ENCODE results near the gene ARRDC3. TPM values are rescaled to one million over a fixed set of nuclear protein-coding genes. Genes with fewer than 3 reads are reported as not detected.
"Not testable (repeated sequence)": the region's sequence is repeated elsewhere in the genome, so short reads cannot be mapped to it uniquely, and the experiment has no call there.

Gene ARRDC3
- total and polyA plus RNA-seq, 2 experiments from 2014 or later, result 11.9 to 16.5 TPM

DNA sequence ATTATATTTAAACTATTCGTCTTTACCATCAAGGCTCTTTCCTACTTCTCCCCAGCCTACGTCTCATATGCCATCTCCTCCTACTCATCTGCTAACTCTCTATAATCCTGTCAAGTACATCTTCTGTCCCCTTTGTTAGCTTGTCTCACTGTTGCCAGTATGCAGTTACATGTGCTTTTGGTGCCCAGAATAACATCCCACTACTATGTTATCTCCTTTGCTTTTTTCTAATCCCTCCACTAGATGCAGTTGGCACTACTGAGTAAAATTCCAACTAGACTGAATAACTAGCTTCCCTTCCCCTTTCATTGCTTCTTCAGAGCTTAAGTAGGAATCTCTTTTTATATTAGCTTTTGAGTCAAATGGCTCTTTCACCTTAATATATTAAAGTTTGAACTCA, 3.0 kb upstream of the ARRDC3 start (continued):
- TF ChIP-seq, protein P1, sequence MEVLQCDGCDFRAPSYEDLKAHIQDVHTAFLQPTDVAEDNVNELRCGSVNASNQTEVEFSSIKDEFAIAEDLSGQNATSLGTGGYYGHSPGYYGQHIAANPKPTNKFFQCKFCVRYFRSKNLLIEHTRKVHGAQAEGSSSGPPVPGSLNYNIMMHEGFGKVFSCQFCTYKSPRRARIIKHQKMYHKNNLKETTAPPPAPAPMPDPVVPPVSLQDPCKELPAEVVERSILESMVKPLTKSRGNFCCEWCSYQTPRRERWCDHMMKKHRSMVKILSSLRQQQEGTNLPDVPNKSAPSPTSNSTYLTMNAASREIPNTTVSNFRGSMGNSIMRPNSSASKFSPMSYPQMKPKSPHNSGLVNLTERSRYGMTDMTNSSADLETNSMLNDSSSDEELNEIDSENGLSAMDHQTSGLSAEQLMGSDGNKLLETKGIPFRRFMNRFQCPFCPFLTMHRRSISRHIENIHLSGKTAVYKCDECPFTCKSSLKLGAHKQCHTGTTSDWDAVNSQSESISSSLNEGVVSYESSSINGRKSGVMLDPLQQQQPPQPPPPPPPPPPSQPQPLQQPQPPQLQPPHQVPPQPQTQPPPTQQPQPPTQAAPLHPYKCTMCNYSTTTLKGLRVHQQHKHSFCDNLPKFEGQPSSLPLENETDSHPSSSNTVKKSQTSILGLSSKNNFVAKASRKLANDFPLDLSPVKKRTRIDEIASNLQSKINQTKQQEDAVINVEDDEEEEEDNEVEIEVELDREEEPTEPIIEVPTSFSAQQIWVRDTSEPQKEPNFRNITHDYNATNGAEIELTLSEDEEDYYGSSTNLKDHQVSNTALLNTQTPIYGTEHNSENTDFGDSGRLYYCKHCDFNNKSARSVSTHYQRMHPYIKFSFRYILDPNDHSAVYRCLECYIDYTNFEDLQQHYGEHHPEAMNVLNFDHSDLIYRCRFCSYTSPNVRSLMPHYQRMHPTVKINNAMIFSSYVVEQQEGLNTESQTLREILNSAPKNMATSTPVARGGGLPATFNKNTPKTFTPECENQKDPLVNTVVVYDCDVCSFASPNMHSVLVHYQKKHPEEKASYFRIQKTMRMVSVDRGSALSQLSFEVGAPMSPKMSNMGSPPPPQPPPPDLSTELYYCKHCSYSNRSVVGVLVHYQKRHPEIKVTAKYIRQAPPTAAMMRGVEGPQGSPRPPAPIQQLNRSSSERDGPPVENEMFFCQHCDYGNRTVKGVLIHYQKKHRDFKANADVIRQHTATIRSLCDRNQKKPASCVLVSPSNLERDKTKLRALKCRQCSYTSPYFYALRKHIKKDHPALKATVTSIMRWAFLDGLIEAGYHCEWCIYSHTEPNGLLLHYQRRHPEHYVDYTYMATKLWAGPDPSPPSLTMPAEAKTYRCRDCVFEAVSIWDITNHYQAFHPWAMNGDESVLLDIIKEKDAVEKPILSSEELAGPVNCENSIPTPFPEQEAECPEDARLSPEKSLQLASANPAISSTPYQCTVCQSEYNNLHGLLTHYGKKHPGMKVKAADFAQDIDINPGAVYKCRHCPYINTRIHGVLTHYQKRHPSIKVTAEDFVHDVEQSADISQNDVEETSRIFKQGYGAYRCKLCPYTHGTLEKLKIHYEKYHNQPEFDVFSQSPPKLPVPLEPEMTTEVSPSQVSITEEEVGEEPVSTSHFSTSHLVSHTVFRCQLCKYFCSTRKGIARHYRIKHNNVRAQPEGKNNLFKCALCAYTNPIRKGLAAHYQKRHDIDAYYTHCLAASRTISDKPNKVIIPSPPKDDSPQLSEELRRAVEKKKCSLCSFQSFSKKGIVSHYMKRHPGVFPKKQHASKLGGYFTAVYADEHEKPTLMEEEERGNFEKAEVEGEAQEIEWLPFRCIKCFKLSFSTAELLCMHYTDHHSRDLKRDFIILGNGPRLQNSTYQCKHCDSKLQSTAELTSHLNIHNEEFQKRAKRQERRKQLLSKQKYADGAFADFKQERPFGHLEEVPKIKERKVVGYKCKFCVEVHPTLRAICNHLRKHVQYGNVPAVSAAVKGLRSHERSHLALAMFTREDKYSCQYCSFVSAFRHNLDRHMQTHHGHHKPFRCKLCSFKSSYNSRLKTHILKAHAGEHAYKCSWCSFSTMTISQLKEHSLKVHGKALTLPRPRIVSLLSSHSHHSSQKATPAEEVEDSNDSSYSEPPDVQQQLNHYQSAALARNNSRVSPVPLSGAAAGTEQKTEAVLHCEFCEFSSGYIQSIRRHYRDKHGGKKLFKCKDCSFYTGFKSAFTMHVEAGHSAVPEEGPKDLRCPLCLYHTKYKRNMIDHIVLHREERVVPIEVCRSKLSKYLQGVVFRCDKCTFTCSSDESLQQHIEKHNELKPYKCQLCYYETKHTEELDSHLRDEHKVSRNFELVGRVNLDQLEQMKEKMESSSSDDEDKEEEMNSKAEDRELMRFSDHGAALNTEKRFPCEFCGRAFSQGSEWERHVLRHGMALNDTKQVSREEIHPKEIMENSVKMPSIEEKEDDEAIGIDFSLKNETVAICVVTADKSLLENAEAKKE (CRISPR knock-in tag; IDR thresholded peaks at IDR 0.05), result no peak

DNA sequence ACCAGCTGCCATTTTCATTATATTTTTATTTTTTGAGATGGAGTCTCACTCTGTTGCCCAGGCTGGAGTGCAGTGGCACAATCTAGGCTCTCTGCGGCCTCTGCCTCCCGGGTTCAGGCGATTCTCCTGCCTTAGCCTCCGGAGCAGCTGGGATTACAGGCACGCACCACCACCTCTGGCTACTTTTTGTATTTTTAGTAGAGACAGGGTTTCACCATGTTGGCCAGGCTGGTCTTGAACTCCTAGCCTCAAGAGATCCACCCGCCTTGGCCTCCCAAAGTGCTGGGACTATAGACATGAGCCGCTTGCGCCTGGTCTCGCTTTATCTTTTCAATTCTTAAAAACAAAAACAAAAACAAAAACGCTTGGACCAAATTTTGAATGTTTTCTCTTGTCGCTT, 2.5 kb upstream of the ARRDC3 start:
- H3K4me2 ChIP-seq; H3K27ac Mint-ChIP-seq; H4K20me1 ChIP-seq (replicated peaks; ENCODE audit: insufficient read depth); DNase-seq (ENCODE audit: low spot score); H3K36me3 ChIP-seq (ENCODE audit: insufficient read depth); H3K9me3 Mint-ChIP-seq; H2AFZ ChIP-seq; H3K4me1 Mint-ChIP-seq; ATAC-seq; H3K9me2 ChIP-seq (ENCODE audit: insufficient read depth); H3K4me3 Mint-ChIP-seq; H3F3A ChIP-seq (replicated peaks; ENCODE audit: low read depth); H3K27ac ChIP-seq (ENCODE audit: low read depth); H3K4me1 ChIP-seq (ENCODE audit: insufficient read depth); H3K4me3 ChIP-seq; H3K27me3 ChIP-seq (ENCODE audit: insufficient read depth): not testable (repeated sequence)
- H3K27me3 Mint-ChIP-seq (ENCODE audit: insufficient read depth, low read depth, poor library complexity), result peaks cover 17% of the 10 kb centered on the region
- peaks cover 10% of the 10 kb centered on the region for H3K79me2 ChIP-seq (replicated peaks; ENCODE audit: insufficient read depth)
- H3K36me3 Mint-ChIP-seq (ENCODE audit: low read depth), result peaks cover 20% of the 10 kb centered on the region; the same call in 2 of the 3 replicates

DNA sequence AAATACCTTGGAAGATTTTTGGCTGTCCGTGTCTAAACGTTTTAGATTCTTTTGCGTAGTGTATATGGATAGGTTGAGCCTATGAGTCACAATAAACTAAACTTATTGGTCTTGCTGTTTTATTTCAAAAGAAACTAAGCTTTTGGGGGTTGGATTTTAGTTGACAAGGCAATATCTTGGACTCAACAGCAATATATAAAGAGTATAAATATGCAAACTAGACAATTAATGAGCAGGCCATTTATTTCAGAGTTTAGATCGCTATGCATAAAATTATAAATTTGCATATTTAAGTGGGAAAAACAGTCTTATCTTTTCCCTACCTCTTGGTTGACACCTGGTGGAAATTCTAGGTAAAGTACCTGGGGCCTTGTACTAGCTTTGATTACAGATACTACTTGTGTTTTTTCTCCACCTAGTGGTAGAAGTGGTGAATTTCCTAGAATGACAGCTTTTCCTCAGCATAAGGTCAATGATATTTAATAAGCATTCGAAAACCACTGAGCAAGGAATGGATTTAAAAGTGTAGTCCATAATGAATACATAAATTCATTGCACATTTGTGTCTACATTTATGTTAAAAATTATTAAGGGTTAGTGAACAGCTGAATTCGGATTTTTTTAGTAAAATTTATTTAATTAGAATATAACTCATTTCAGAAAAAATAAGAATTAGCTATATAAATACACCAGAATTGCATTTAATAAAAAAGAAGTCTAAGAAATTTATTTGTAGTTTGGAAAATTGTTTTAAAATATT, 1.7 kb upstream of the ARRDC3 start:
- peaks cover 5% of the 10 kb centered on the region; the same call in 1 of the 3 replicates for H3K9me3 Mint-ChIP-seq
- ATAC-seq (no peak), DNase-seq (ENCODE audit: low spot score) (peak; percentile 95)
- H3K4me1 Mint-ChIP-seq, result peaks cover 7% of the 10 kb centered on the region
- H3K27me3 Mint-ChIP-seq (ENCODE audit: insufficient read depth, low read depth, poor library complexity), result peaks cover 22% of the 10 kb centered on the region
- Histone ChIP-seq H3K4me3 (peak overlapping the region; percentile 69), H3K36me3 (ENCODE audit: insufficient read depth) (no peaks in the 10 kb centered on the region), H2AFZ (no peak overlapping the region), H3K4me2 (peak overlapping the region; percentile 79), H3K27ac (ENCODE audit: low read depth) (peak overlapping the region; percentile 94; the same call in 1 of the 2 replicates), H3F3A (replicated peaks; ENCODE audit: low read depth) (no peaks in the 10 kb centered on the region), H3K27me3 (ENCODE audit: insufficient read depth) (no peaks in the 10 kb centered on the region), H3K4me1 (ENCODE audit: insufficient read depth) (0 out of 2 replicates have a peak, but pooled peaks cover 4% of the 10 kb centered on the region), H4K20me1 (replicated peaks; ENCODE audit: insufficient read depth) (no peaks in the 10 kb centered on the region), H3K79me2 (replicated peaks; ENCODE audit: insufficient read depth) (peaks cover 10% of the 10 kb centered on the region), H3K9me2 (ENCODE audit: insufficient read depth) (no peaks in the 10 kb centered on the region)
- H3K36me3 Mint-ChIP-seq (ENCODE audit: low read depth), result peaks cover 20% of the 10 kb centered on the region; the same call in 2 of the 3 replicates
- H3K4me3 Mint-ChIP-seq, result peak overlapping the region; percentile 90
- H3K27ac Mint-ChIP-seq, result peak overlapping the region; percentile 99
- TF ChIP-seq, protein P2, sequence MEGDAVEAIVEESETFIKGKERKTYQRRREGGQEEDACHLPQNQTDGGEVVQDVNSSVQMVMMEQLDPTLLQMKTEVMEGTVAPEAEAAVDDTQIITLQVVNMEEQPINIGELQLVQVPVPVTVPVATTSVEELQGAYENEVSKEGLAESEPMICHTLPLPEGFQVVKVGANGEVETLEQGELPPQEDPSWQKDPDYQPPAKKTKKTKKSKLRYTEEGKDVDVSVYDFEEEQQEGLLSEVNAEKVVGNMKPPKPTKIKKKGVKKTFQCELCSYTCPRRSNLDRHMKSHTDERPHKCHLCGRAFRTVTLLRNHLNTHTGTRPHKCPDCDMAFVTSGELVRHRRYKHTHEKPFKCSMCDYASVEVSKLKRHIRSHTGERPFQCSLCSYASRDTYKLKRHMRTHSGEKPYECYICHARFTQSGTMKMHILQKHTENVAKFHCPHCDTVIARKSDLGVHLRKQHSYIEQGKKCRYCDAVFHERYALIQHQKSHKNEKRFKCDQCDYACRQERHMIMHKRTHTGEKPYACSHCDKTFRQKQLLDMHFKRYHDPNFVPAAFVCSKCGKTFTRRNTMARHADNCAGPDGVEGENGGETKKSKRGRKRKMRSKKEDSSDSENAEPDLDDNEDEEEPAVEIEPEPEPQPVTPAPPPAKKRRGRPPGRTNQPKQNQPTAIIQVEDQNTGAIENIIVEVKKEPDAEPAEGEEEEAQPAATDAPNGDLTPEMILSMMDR (conservative IDR thresholded peaks at IDR 0.05; ENCODE audit: low read depth in 2 of 2), result peak; percentile 95 to 99
- TF ChIP-seq STAT1 (IDR thresholded peaks at IDR 0.05; ENCODE audit: unreplicated experiment), result no peak
